Measurements from ENCODE around the gene ALOX12B.
"Not testable (repeated sequence)": the region's sequence is repeated elsewhere in the genome, so short reads cannot be mapped to it uniquely, and the experiment has no call there.

ALOX12B gene

DNA sequence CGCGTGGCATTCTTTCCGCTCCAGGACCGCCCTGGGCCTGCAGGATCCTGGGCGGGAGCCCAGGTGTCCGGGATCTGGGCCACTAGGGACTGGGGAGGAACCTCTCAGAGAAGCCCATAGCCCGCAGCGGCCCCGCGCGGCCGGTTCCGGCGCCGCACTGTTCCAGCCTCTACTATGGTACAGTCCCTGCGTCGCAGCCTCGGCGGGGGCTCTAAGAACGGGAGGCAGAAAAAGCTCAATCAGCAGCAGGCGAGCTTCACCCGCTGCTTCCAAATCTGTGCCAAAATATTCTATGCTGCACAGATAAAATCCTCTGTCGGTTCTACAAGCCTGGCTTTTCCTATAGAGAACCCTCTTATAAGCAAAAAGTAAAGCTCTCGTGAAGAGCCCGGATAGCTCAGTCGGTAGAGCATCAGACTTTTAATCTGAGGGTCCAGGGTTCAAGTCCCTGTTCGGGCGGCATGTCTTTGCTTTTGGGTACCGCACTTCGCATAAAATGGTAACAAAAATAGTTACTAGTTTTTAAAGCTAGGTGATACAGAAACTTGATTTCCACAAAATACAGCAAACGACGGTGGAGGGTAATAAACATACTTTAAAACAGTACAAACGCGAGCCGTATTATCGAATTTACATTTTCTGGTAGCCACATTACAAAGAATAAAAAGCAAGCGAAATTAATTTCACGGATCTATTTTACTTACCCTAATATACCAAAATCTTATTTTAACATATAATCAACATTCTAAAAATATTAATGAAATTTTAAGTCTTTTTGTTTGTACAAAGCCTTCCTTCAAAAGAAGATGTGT lies 31.5 kb upstream of the ALOX12B start:
- peak; percentile 68 for DNase-seq (ENCODE audit: low read depth)

DNA sequence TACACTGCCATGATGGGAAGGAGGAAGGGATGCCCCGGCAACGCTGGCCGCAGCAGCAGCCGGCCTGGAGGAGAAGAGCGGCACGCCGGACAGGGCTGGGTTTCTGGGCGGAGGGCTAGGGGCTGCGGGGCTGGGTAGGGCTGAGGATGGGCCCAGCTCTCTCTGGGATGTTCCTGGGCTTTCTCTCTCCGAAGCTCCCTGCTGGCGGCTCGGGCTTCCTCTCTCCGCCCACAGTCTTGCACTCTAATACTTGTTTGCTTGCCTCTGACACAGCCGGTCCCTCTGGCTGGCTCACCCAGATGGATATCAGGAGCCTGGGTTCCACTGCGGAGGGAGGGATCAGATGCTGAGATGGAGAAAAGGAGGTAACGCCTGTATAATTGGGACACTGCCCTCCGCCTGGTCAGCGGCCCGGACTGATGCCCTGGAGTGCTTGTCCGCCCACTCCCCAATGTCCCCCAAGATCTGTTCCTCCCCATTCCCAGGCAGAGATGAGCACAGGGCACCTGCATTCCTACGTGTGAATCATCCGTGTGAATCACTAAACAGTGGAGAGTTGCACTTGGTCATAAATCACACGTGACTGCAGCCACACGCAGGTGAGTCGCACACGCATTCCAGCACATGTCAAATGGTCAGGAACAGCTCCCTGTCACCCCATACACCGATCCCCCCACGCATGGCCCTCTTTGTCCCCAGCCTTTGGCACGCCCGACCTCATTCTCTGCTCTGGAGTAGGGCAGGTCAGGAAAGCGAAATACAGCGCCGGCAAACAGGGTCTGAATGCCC lies 30.7 kb upstream of the ALOX12B start, which contains the start of gene ALOXE3:
ALOXE3 (minus strand) TSS at position 535 of the 789 bp plus-strand sequence; CDS start at position 11, 524 bp downstream.
- DNase-seq (ENCODE audit: low read depth), result no peak

DNA sequence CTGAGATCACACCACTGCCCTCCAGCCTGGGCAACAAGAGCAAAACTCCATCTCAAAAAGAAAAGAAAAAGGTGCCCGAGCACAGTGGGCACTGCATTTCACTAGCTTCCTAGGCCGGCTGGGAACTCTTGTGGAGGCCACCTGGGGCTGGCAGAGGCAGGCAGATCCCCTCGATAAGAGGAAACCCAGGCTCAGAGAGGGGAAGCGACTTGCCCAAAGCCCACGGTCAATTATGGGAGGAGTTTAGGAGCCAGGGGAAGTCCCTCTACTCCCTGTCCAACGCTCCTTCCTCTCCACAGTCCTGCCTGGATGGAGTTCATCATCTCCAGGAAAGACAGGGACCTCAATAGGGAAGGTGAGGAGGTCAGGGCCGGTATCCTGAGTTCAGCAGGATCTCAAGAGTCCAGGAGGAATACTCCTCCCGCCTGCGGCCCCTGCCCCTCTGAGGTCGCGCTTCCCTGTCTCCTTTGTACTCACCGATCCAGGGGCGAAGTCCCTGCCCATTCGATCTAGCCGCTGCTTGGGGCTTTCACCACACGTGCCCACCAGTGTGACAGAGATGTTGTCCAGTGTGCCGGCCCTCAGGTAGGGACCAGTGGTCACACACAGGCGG lies 30.0 kb upstream of the ALOX12B start:
- no peak for DNase-seq (ENCODE audit: low read depth)

DNA sequence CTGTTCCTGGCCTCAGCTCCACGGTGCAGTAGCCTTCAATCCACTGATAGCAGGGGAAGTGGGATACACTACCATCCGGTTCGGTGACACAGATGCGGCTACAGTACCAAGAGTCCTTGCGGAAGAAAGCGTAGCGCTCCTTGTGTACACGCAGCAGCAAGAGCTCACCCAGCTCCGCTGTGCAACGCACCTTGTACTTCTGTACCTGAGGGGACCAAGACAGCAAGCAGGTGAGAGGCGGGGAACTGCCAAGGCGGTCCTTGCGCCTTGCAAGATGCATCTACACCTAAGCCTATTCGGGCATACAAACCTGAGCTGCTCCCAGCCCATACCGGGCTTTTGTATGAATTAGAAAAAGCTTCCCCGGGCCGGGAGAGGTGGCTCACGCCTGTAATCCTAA lies 29.3 kb upstream of the ALOX12B start:
- DNase-seq (ENCODE audit: low read depth), result no peak

DNA sequence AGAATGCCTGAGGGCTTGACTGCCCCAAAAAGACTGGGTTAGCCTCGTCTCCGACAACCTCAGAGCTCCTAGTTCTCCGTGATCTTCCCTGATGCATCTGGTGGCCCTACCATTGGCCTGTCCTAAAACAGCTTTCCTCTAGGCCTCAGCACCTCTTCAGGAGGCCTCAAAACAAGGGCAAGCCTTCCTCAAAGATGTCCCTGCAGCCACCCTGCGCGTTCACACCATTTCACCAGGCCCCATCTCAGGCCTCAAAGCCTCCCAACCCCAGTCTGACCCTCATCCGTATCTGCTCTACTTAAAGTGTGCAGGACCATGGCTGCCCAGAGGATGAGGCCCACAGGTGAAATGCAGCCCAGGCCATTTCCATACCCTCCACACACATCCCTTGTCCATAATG lies 23.4 kb upstream of the ALOX12B start:
- DNase-seq (ENCODE audit: low read depth), result no peak

DNA sequence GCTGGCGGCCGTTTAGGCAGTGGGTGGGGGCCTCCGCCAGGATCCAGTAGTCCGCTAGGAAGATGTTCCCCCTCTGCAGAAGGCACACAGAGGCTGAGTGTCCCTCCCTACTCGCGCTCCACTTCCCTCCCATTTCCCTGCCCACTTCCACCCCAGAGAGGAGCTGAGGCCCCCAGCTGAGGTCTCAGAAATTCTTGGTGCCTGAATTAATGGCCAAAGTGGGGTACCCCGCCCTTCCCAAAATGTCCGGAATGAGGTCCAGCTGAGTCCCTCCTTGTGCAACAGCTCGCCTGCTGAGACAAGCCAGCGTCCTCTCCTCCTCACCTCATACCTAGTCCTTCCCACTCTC lies 22.9 kb upstream of the ALOX12B start:
- DNase-seq (ENCODE audit: low read depth), result no peak

DNA sequence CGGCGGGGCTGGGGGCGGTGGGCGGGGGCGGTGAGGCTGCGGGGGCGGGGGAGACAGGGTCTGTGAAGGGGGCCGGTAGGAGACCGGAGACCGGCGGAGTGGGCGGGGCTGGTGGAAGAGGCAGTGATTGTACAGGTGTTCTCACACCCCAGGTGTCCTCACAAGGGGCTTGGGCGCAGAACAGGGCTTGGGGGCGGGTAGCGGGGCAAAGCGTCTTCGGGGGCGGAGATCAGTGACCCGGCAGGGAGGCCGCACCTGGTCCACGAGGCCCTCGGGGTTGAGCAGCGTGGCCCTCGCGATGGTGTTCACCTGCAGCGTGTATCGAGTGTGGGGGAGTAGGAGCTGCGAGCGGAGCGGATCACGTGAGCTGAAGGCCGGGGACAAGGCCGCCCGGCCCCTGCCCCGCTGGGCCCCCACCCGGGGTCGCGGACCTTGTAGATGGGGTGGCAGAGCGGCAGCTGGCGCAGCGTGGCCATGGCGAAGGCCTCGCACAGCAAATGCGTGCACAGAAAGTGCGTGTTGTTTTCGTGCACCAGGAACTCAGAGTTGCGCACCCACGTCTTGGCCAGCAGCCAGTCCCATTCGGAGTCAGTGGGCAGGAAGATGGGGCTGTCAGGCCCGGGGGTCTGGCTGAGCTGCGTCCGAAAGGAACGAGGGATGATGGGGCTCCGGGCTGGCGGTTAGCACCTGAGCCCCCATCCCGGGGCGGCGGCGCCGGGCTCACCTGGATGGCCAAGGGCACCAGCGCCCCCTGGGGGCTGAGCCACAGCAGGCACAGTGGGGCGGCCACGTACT lies 22.3 kb upstream of the ALOX12B start:
- DNase-seq (ENCODE audit: low read depth), result peak; percentile 60

DNA sequence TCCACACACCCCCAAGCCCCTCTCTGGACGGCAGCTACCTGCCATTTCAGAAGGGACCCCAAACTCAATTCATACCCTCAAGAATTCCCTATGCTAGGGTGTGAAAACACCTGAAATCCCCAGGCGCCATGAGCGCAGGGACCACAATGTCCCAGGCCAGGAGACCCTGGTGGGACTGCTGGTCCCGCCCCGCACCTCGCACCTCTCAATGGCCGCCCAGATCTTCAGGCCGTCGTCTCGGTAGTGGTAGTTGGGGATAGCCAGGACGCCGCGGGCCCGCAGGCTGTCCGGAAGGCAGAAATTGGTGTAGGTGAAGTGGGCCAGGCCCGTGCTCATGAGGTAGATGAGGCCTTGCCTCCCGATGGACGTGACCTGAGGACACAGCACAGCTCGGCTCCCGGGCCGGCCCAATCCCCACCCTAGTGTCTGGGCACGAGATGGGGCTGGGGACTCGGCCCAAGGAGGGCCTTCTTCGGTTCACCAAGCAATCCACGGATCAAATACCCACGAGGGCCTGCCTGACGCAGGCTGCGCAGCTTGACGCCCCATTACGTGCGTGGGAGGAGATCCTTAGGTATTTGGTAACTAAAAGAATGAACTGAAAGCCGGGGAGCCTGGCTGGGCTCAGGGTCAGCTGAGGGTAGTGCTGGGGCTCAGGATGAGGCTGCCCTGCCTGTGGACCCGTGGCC lies 21.6 kb upstream of the ALOX12B start:
- no peak for DNase-seq (ENCODE audit: low read depth)

DNA sequence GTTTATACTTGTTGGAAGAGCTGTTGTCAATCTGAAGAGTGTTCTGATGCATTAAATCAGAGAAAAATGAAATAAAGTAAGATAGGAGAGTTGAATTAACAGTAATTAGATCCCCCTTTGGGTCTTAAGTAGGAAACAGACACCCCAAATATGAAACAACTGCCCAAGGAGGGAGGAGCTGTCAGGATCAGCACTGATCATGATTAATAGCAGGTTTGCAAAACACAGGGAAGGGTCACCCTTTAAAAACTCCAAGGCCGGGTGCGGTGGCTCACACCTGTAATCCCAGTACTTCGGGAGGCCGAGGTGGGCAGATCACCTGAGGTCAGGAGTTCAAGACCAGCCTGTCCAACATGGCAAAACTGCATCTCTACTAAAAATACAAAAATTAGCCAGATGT lies 19.5 kb upstream of the ALOX12B start:
- not testable (repeated sequence) for DNase-seq (ENCODE audit: low read depth)

DNA sequence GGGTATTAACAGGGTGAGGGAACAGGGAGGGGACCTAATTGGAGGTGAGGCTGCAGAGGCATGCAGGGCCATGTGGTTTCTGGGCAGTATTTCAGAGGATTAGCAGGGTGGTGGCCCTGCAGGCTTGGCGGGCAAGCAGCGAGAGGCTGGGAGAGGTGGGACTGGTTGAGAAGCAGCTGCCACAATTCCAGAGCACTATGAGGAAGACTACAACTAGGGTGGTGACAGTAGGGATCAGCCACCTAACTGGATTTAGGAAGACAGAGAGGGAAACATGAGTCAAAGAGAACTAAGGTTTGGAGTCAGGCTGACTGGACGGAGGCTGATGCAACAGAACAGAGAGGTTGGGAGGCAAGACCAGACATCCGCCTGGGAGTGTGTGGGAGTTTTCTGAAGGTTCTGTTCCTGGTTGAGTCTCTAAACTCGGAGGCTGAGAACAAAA lies 18.5 kb upstream of the ALOX12B start:
- no peak for DNase-seq (ENCODE audit: low read depth)

DNA sequence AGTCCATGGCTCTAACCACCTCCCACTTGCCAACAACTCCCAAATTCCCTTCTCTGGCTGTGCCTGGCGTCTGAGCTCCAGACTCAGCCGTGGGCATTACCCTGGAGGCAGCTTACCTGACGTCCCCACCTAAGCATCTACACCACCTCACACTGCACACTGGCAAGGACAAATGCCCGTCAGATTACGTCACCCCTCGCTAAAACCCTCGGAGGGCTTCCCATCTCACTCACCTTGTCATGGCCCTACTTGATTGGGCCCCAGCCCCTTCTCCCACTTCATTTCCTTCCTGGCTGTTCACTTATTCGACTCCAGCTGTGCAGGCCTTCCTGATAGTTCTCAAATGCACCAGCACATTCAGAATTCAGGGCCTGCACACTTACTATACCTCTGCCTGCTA lies 17.4 kb upstream of the ALOX12B start:
- DNase-seq (ENCODE audit: low read depth), result no peak

DNA sequence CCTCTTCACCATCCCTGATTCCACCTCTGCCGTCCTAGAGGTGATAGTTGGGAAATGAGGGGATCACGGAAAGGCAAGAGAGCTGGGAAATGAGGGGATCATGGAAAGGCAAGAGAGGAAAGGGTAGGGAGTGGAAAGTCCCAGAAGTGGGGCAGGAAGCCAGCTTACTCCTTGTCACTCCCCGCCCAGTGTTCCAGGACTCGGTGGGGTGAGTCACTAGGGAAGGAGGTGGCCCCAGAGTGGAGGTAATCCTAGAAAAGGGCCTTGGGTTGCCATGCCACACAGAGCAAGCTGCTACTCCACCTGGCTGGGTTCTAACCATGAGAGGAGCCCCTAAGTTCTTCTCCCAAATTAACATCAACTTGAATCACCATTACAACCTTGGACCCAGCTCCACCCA lies 16.0 kb upstream of the ALOX12B start:
- no peak for DNase-seq (ENCODE audit: low read depth)

DNA sequence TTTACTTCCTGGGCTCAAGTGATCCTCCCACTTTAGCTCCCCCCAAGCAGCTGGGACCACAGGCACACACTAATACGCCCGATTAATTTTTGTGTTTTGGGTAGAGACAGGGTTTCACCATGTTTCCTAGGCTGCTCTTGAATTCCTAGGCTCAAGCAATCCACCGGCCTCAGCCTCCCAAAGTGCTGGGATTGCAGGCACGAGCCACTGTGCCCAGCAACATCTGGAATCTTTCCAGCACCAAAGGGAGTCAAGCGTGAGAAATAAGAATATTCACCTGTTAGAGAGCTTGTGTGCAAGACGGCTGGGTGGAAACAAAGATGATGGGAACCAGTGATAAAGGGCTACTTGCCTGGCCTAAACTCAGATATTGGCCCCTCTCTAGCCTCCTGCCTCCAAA lies 14.2 kb upstream of the ALOX12B start:
- no peak for DNase-seq (ENCODE audit: low read depth)

DNA sequence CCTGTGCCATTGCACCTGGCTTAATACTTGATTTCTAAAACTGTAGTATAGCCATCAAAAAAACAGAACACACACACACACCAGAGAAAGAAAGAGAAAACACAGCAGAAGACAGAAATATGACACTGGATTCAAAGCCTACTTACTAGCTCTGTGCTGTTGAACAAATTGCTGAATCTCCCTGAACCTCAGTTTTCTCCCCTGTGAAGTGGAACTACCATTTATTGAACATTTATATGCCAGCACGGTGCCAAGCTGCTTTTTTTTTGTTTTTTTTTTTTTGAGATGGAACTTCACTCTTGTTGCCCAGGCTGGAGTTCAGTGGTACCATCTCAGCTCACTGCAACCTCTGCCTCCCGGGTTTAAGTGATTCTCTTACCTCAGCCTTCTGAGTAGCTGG lies 13.2 kb upstream of the ALOX12B start:
- no peak for DNase-seq (ENCODE audit: low read depth)

DNA sequence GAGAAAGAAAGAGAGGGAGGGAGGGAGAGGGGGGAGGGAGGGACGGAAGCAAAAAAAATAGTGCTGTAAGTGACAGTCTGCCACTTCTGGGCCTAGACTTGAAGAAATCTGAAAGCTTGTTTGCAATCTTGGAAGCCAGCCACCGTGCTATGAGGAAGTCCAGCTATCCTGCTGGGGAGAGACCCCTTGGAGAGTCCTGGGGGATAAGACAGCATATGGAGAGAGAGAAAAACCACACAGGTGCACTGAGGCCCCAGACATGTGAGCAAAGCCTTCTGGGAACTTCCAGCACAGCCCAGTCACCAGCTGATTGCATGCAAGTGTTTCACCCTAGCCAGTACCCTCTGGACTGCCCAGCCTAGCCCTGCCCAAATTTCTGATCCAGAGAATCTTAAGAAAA lies 12.6 kb upstream of the ALOX12B start:
- DNase-seq (ENCODE audit: low read depth), result no peak

DNA sequence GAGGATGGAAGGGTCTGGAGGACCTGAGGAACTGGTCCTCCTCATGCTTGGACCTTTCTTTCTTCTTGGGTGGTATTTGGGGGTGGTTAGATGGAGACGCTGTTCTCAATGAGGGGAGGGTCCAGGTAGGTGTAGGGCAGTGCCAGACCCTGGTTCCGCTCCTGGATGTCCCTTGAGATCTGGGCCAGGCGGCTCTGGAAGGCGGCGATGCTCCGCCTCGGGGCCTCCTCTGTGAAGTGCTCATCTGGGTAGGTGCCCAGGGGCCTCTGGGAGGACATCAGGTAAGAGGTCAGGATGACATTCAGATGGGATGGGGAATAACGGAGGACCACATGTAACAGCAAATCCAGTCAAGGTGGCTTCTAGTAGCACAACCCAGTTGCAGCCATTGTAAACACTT lies 9.0 kb upstream of the ALOX12B start:
- DNase-seq (ENCODE audit: low read depth), result no peak

DNA sequence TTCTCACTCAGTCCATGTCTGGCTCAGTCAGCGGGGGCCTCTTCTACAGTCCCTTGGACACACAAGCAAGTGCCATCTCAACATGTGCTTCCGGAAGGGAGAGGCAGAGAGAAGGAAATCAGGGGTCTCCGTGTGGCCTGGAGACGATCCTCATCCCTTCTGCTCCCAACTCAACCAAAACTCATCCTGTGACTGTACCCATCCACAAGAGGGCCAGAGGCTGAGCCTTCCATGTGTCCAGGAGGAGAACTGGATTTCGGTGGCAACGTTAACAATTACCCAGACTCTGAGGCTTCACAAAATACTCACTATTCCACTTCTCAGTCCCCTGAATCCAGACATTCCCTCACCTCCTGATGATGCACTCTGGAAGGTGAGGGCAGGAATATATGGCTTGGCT lies 7.8 kb upstream of the ALOX12B start:
- DNase-seq (ENCODE audit: low read depth), result no peak

DNA sequence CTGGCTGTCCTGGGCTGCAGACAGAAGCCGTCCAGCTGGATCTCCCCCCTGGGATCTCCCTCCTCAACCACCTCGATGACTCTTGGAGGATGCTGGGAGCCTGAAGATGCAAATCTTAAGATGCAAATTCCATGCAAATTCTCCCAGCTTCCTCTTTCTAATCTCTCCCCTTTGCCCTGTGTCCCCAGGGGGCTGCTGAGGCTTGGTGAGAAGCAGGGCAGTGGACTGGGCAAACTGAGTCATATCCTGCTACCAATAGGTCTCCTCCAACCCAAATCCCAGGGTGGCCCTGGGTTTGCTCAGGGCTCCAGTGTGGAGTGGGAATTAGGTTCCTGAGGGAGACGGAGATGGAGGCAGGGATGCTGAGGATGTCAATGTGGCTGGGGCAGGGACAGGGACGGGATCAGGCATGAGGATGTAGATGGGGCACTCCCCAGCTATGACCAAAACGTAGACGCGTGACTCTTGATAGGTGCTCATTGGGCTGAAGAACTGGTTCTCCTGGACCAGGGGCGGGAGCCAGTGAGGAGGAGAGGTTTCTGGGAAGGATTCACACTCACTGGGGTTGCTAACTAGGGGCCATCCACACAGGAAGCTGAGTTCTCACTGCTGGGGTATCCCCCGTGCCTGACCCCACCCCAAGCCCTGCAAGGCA lies 3.6 kb upstream of the ALOX12B start:
- DNase-seq (ENCODE audit: low read depth), result no peak

DNA sequence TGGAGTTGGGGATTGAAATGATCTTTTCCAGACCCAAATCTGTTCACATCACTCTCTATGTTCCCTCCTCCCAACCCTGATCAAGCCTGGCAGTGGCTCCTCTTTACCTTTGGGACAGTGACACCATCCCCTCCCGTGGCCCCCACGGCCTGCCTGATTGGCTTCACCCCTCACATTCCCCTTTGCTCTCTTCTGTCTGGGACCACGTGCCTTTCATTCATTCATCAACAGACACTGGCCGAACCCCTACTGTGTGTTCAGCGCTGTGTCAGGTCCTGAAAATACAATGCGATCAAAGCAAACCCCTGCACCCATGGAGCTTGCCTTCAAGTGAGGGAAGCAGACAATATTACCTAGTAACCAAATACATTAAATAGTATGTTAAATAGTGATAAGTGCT lies 2.2 kb upstream of the ALOX12B start:
- no peak for DNase-seq (ENCODE audit: low read depth)

DNA sequence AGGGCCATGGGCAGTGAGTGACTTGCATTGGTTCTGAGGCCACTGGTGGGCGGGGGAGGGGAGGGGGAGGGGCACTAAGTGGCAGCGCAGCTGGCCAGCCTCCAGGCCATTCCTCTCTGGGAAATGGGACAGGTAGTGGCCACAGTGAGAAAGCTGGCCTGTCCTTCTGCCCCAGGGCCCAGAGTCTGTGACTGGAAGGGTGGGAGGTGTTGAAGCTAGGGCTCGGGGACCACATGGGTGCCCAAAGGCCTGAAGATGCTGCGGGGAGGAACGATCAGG lies 375 bp upstream of the ALOX12B start:
- DNase-seq (ENCODE audit: low read depth), result no peak

DNA sequence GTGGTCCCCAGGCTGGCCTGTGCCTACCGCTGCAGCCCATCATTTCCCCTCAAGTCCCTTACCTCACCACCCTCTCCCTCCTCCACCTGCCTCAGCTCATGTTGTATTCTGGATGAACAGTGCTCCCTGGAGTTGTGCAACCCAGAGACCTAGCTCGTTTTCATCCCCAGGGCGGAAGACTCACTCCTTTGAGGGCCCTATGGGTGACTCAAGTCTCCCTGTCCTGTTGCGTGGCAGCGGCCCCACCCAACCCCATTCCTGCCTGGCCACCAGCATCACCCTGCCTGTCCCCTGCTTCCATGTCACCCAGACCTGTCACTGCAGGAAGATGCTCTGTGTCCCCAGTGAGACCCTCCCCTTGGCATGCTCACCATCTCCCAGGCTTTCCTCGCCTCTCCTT lies 3.3 kb downstream of the ALOX12B start:
- DNase-seq (ENCODE audit: low read depth), result no peak

Measured in T-helper 22 cell (primary cell).